AG20443 (cell line): ENCODE data around the gene GRHPR.
"Not testable (repeated sequence)": the region's sequence is repeated elsewhere in the genome, so short reads cannot be mapped to it uniquely, and the experiment has no call there.

Experiments used
- DNase-seq: peaks from one replicate; pipeline ENCODE4 v3.0.0; 2012; ENCODE audit warnings: low spot score, mixed read lengths

Gene GRHPR

GRCh38 chr9:37447111-37447510, 24.6 kb downstream of the GRHPR start:
- DNase-seq = no peak

- DNase-seq = no peak
Observed at GRCh38 chr9:37449862-37450632, 27.6 kb downstream of the GRHPR start.

GRCh38 chr9:37451628-37452027, 29.1 kb downstream of the GRHPR start:
- no peak for DNase-seq

GRCh38 chr9:37452611-37453010, 30.1 kb downstream of the GRHPR start:
- no peak for DNase-seq

GRCh38 chr9:37453827-37454226, 31.3 kb downstream of the GRHPR start:
- DNase-seq = no peak

- no peak for DNase-seq
Observed at GRCh38 chr9:37454238-37454637, 31.7 kb downstream of the GRHPR start.

- no peak for DNase-seq
Observed at GRCh38 chr9:37455884-37456647, 33.6 kb downstream of the GRHPR start.

- DNase-seq = no peak
Observed at GRCh38 chr9:37456817-37457216, 34.3 kb downstream of the GRHPR start.

GRCh38 chr9:37464006-37464405, 41.5 kb downstream of the GRHPR start:
- DNase-seq = no peak

GRCh38 chr9:37464426-37465248, 42.1 kb downstream of the GRHPR start:
- DNase-seq = peak; percentile 81

GRCh38 chr9:37465249-37466036, 42.9 kb downstream of the GRHPR start, which contains the start of gene ZBTB5:
TSS of gene ZBTB5 (minus strand) at chr9:37465450. CDS start at chr9:37442551, 22,899 bp downstream.
- peak; percentile 97 for DNase-seq

GRCh38 chr9:37466037-37466709, 43.7 kb downstream of the GRHPR start:
- DNase-seq = peak; percentile 75

GRCh38 chr9:37467530-37467929, 45.0 kb downstream of the GRHPR start:
- DNase-seq = not testable (repeated sequence)

GRCh38 chr9:37468620-37469019, 46.1 kb downstream of the GRHPR start:
- no peak for DNase-seq

- peak; percentile 74 for DNase-seq
Observed at GRCh38 chr9:37471942-37472684, 49.6 kb downstream of the GRHPR start.

- not testable (repeated sequence) for DNase-seq
Observed at GRCh38 chr9:37473982-37474381, 51.5 kb downstream of the GRHPR start.

GRCh38 chr9:37474438-37474837, 51.9 kb downstream of the GRHPR start:
- DNase-seq = no peak

- DNase-seq = no peak
Observed at GRCh38 chr9:37476930-37477329, 54.4 kb downstream of the GRHPR start.

GRCh38 chr9:37477443-37477842, 54.9 kb downstream of the GRHPR start:
- DNase-seq = not testable (repeated sequence)

GRCh38 chr9:37477987-37478619, 55.6 kb downstream of the GRHPR start:
- not testable (repeated sequence) for DNase-seq
